ENCODE results near the gene TLE6. TPM values are rescaled to one million over a fixed set of nuclear protein-coding genes. Genes with fewer than 3 reads are reported as not detected.

TLE6 gene
- total and polyA plus RNA-seq, 7 donors: 0.50 to 2.2 (median 0.92) TPM; not detected in 1

GRCh38 chr19:3020321-3020960, 43.1 kb downstream of the TLE6 start:
- no peaks in the 10 kb centered on the region for H3K9me3 ChIP-seq
- H3K4me3 ChIP-seq: no peak overlapping the region
- WGBS, 3 donors: 46 to 61% (median 56%) methylated on average over 18 of the region's 18 CpGs
- ATAC-seq (no peak), DNase-seq (no peak)
- intact Hi-C loops (cut with DNase I): no loop called here
- no peak for TF ChIP-seq CTCF (IDR thresholded peaks at IDR 0.05)
- peaks cover 0 to 19% of the 10 kb centered on the region in 2 donors for H3K36me3 ChIP-seq (ENCODE audit: insufficient read depth in 1 of 2, low read depth in 1 of 2)
- no peaks in the 10 kb centered on the region for H3K27me3 ChIP-seq (ENCODE audit: insufficient read depth in 3 of 3, low read length in 2 of 3)
- H3K4me1 ChIP-seq: no peaks in the 10 kb centered on the region
- no peak overlapping the region for H3K27ac ChIP-seq

- H3K4me3 ChIP-seq: no peak overlapping the region
- no peak for ATAC-seq
- no peaks in the 10 kb centered on the region for H3K9me3 ChIP-seq
- no peak overlapping the region for H3K27ac ChIP-seq
- H3K4me1 ChIP-seq: no peaks in the 10 kb centered on the region
- no peaks in the 10 kb centered on the region for H3K27me3 ChIP-seq (ENCODE audit: insufficient read depth in 3 of 3, low read length in 2 of 3)
- intact Hi-C loops (cut with DNase I): no loop called here
- WGBS, 3 donors: 71 to 78% (median 73%) methylated on average over 5 of the region's 5 CpGs
- peaks cover 0 to 8% of the 10 kb centered on the region in 2 donors for H3K36me3 ChIP-seq (ENCODE audit: insufficient read depth in 1 of 2, low read depth in 1 of 2)
- no peak for DNase-seq
- no peak for TF ChIP-seq CTCF (IDR thresholded peaks at IDR 0.05)
Observed at GRCh38 chr19:3024509-3024869, 47.1 kb downstream of the TLE6 start.

GRCh38 chr19:3024870-3025548, 47.6 kb downstream of the TLE6 start:
- WGBS, 3 donors: 72 to 76% (median 74%) methylated on average over 30 of the region's 30 CpGs
- no peaks in the 10 kb centered on the region for H3K4me1 ChIP-seq
- no peaks in the 10 kb centered on the region for H3K9me3 ChIP-seq
- H3K27ac ChIP-seq: no peak overlapping the region
- ATAC-seq: no peak
- no peaks in the 10 kb centered on the region for H3K27me3 ChIP-seq (ENCODE audit: insufficient read depth in 3 of 3, low read length in 2 of 3)
- intact Hi-C loops (cut with DNase I): no loop called here
- no peak overlapping the region for H3K4me3 ChIP-seq
- peaks cover 0 to 6% of the 10 kb centered on the region in 2 donors for H3K36me3 ChIP-seq (ENCODE audit: insufficient read depth in 1 of 2, low read depth in 1 of 2)
- no peak for TF ChIP-seq CTCF (IDR thresholded peaks at IDR 0.05)
- DNase-seq: no peak

- Histone ChIP-seq H3K9me3 (no peaks in the 10 kb centered on the region), H3K27ac (no peak overlapping the region), H3K4me1 (no peaks in the 10 kb centered on the region), H3K36me3 (ENCODE audit: insufficient read depth in 1 of 2, low read depth in 1 of 2) (peaks cover 0 to 6% of the 10 kb centered on the region in 2 donors), H3K4me3 (no peak overlapping the region), H3K27me3 (ENCODE audit: insufficient read depth in 3 of 3, low read length in 2 of 3) (no peaks in the 10 kb centered on the region)
- ATAC-seq: no peak
- intact Hi-C loops (cut with DNase I): no loop called here
- TF ChIP-seq CTCF (IDR thresholded peaks at IDR 0.05): no peak
- WGBS, 3 donors: 81 to 93% (median 88%) methylated on average over 9 of the region's 9 CpGs
- DNase-seq: no peak
Observed at GRCh38 chr19:3025549-3025886, 48.2 kb downstream of the TLE6 start.

Data from psoas muscle (tissue), 8 donors.